Aorta (tissue), 5 donors: ENCODE results near the gene MCOLN3. TPM values are rescaled to one million over a fixed set of nuclear protein-coding genes. Genes with fewer than 3 reads are reported as not detected.

ENCODE experiments used
- ATAC-seq: fragments of 200-7000 bp; cut with Tn5 transposase; one replicate; pipeline ENCODE4 v1.9.1; 2022; ENCODE audit warnings: moderate library complexity; ENCODE audit not compliant: low FRiP score
- DNase-seq, 2 donors: peaks; one replicate each; pipeline ENCODE4 v3.0.0-alpha.2; 2020
- H3K27ac ChIP-seq, 2 donors: one replicate each; pipeline ENCODE4 v1.5.1; 2013; ENCODE audit warnings: low read length in 2 of 2, mild to moderate bottlenecking in 2 of 2, moderate library complexity in 2 of 2, control low read depth in 1 of 2, inconsistent platforms in 1 of 2, low read depth in 1 of 2
- H3K27me3 ChIP-seq, 2 donors: one replicate each; pipeline ENCODE4 v1.6.1; 2013; ENCODE audit warnings: control low read depth in 1 of 2, low read length in 1 of 2, mild to moderate bottlenecking in 1 of 2, moderate library complexity in 1 of 2; ENCODE audit not compliant: insufficient read depth in 2 of 2, control insufficient read depth in 1 of 2
- H3K36me3 ChIP-seq, 2 donors: one replicate each; pipeline ENCODE4 v1.6.1; 2013; ENCODE audit warnings: control low read depth in 1 of 2, low read length in 1 of 2, mild to moderate bottlenecking in 1 of 2; ENCODE audit not compliant: insufficient read depth in 2 of 2, control insufficient read depth in 1 of 2
- H3K4me1 ChIP-seq, 2 donors: one replicate each; pipeline ENCODE4 v1.6.1; 2013; ENCODE audit warnings: low read length in 2 of 2, control low read depth in 1 of 2, mild to moderate bottlenecking in 1 of 2, moderate library complexity in 1 of 2; ENCODE audit not compliant: insufficient read depth in 2 of 2, control insufficient read depth in 1 of 2
- H3K4me3 ChIP-seq, 2 donors: one replicate each; pipeline ENCODE4 v1.5.1; 2013; ENCODE audit warnings: low read length in 2 of 2, control low read depth in 1 of 2, mild to moderate bottlenecking in 1 of 2
- H3K9me3 ChIP-seq: one replicate; pipeline ENCODE4 v1.6.1; 2013; ENCODE audit warnings: mild to moderate bottlenecking, low read length; ENCODE audit not compliant: control insufficient read depth
- WGBS, 2 donors: extraction: QIAGEN DNeasy Blood & Tissue Kit; methylation state at CpG; one replicate each; pipeline ENCODE4 v1.1.7; 2013; 5-methylcytosine and 5-hydroxymethylcytosine counted together
- intact Hi-C, 2 donors: fragments of 100-400 bp; cut with DNase I; formaldehyde crosslinking; loops; one replicate each; pipeline versions ENCODE4 v1.14.2 to v1.15.0; 2022
- long read RNA-seq, 2 donors: library from polyadenylated mRNA; unstranded; transcript quantifications; one replicate each; pipeline ENCODE4 v2.0.0, GENCODE V29; 2020 to 2021
- polyA plus RNA-seq, 2 donors: library from polyadenylated mRNA; stranded (reverse); fragments of 200-250 nt; gene quantifications; one replicate each; pipeline ENCODE4 v1.2.3, GENCODE V29; 2013
- total RNA-seq, 2 donors: library from RNA; stranded (reverse); fragmentation: NEBNext Ultra II Directional; extraction: Animal tissue kit (Norgen Biotek cat#: 25700); gene quantifications; one replicate each; pipeline ENCODE4 v1.2.1, GENCODE V29; 2021
- donor health status: healthy with polysubstance abuse.
- donor health status: Bipolar disorder and iron deficiency.
- donor health status: DM: no; HTN: no; CAD: no.
- donor health status: DM: no; HTN: no; CAD: no.
- donor health status: DM: yes; HTN: yes; CAD: no.

Gene MCOLN3
- total RNA-seq (1 to 10 TPM; 1.3 to 7.8 TPM), polyA plus RNA-seq (1 to 10 TPM in 1 of 2 donors, under 1 TPM in 1; 0.25 to 3.7 TPM)
- long read RNA-seq, donor 1, partial matches to known transcripts = 1 of 5 reads
- long read RNA-seq, donor 1, other reads (novel, unspliced or antisense) = 3 of 5 reads
- long read RNA-seq, donor 2, partial matches to known transcripts = 1 of 9 reads
- long read RNA-seq, donor 2, other reads (novel, unspliced or antisense) = 3 of 9 reads

GRCh38 chr1:85048296-85049064 lies at the start of gene MCOLN3:
MCOLN3 (minus strand) TSS chr1:85048500; CDS start chr1:85045360, 3,140 bp downstream.
- no peak within 1 kb of the TSS for H3K27ac ChIP-seq
- WGBS, 2 donors = 3 to 4% methylated on average over 53 to 73 of the region's 73 CpGs
- intact Hi-C loops = no loop called here

GRCh38 chr1:85093644-85094043 lies 45.3 kb upstream of the MCOLN3 start:
- WGBS, 2 donors = 93 to 100% methylated on average over 2 of the region's 2 CpGs
- H3K9me3 ChIP-seq = no peaks in the 10 kb centered on the region
- DNase-seq (no peak), ATAC-seq (no peak)
- no peaks in the 10 kb centered on the region for H3K27me3 ChIP-seq
- intact Hi-C loops = no loop called here
- H3K4me1 ChIP-seq = no peaks in the 10 kb centered on the region
- no peak overlapping the region for H3K27ac ChIP-seq
- H3K4me3 ChIP-seq = no peak overlapping the region
- no peaks in the 10 kb centered on the region for H3K36me3 ChIP-seq

More at GRCh38 chr1:85048296-85049064, at the start of gene MCOLN3:
- ATAC-seq = peak; percentile 29
- Histone ChIP-seq H3K36me3 (no peaks in the 10 kb centered on the region), H3K27me3 (no peaks in the 10 kb centered on the region), H3K4me1 (no peaks in the 10 kb centered on the region), H3K9me3 (no peaks in the 10 kb centered on the region), H3K4me3 (peak within 1 kb of the TSS; percentile 49 to 59)
- DNase-seq = peak; percentile 58 to 78

GRCh38 chr1:85091671-85092280 lies 43.5 kb upstream of the MCOLN3 start:
- Histone ChIP-seq H3K9me3 (no peaks in the 10 kb centered on the region), H3K27ac (no peak overlapping the region), H3K4me1 (no peaks in the 10 kb centered on the region), H3K27me3 (no peaks in the 10 kb centered on the region), H3K4me3 (no peak overlapping the region), H3K36me3 (no peaks in the 10 kb centered on the region)
- no peak for ATAC-seq
- intact Hi-C loops = no loop called here
- WGBS, 2 donors = 34 to 35% methylated on average over 11 of the region's 11 CpGs
- DNase-seq = no peak

- no peak for DNase-seq
- WGBS, 2 donors = 92 to 94% methylated on average over 1 of the region's 1 CpG
- Histone ChIP-seq H3K9me3 (no peaks in the 10 kb centered on the region), H3K4me1 (no peaks in the 10 kb centered on the region), H3K27me3 (no peaks in the 10 kb centered on the region), H3K27ac (no peak overlapping the region), H3K36me3 (no peaks in the 10 kb centered on the region), H3K4me3 (no peak overlapping the region)
- intact Hi-C loops = no loop called here
- no peak for ATAC-seq
Measured at GRCh38 chr1:85090225-85090624, 41.9 kb upstream of the MCOLN3 start.

- H3K36me3 ChIP-seq = no peaks in the 10 kb centered on the region
- no peak overlapping the region for H3K4me3 ChIP-seq
- H3K4me1 ChIP-seq = no peaks in the 10 kb centered on the region
- no peak overlapping the region for H3K27ac ChIP-seq
- DNase-seq = no peak
- H3K27me3 ChIP-seq = no peaks in the 10 kb centered on the region
- no peaks in the 10 kb centered on the region for H3K9me3 ChIP-seq
- intact Hi-C loops = no loop called here
- ATAC-seq = no peak
Measured at GRCh38 chr1:85089203-85089602, 40.9 kb upstream of the MCOLN3 start.

GRCh38 chr1:85088408-85088784 lies 40.1 kb upstream of the MCOLN3 start:
- Histone ChIP-seq H3K27ac (no peak overlapping the region), H3K36me3 (no peaks in the 10 kb centered on the region), H3K9me3 (no peaks in the 10 kb centered on the region), H3K4me1 (no peaks in the 10 kb centered on the region), H3K4me3 (no peak overlapping the region), H3K27me3 (no peaks in the 10 kb centered on the region)
- WGBS, 2 donors = 41 to 56% methylated on average over 2 of the region's 2 CpGs
- ATAC-seq (no peak), DNase-seq (no peak)
- intact Hi-C loops = no loop called here

- ATAC-seq = no peak
- no peak for DNase-seq
- Histone ChIP-seq H3K27me3 (no peaks in the 10 kb centered on the region), H3K27ac (no peak overlapping the region), H3K4me1 (no peaks in the 10 kb centered on the region), H3K36me3 (no peaks in the 10 kb centered on the region), H3K4me3 (no peak overlapping the region), H3K9me3 (no peaks in the 10 kb centered on the region)
- intact Hi-C loops = no loop called here
- 83 to 89% methylated on average over 1 of the region's 1 CpG for WGBS, 2 donors
Measured at GRCh38 chr1:85087659-85088407, 39.5 kb upstream of the MCOLN3 start.

GRCh38 chr1:85085417-85085816 lies 37.1 kb upstream of the MCOLN3 start:
- DNase-seq (no peak), ATAC-seq (no peak)
- Histone ChIP-seq H3K27ac (no peak overlapping the region), H3K4me1 (no peaks in the 10 kb centered on the region), H3K27me3 (no peaks in the 10 kb centered on the region), H3K9me3 (no peaks in the 10 kb centered on the region), H3K4me3 (no peak overlapping the region), H3K36me3 (no peaks in the 10 kb centered on the region)
- WGBS, 2 donors = 96 to 100% methylated on average over 1 of the region's 1 CpG
- intact Hi-C loops = no loop called here
